ENCODE results near the gene CD70.
"Not testable (repeated sequence)": the region's sequence is repeated elsewhere in the genome, so short reads cannot be mapped to it uniquely, and the experiment has no call there.

Gene CD70

DNA sequence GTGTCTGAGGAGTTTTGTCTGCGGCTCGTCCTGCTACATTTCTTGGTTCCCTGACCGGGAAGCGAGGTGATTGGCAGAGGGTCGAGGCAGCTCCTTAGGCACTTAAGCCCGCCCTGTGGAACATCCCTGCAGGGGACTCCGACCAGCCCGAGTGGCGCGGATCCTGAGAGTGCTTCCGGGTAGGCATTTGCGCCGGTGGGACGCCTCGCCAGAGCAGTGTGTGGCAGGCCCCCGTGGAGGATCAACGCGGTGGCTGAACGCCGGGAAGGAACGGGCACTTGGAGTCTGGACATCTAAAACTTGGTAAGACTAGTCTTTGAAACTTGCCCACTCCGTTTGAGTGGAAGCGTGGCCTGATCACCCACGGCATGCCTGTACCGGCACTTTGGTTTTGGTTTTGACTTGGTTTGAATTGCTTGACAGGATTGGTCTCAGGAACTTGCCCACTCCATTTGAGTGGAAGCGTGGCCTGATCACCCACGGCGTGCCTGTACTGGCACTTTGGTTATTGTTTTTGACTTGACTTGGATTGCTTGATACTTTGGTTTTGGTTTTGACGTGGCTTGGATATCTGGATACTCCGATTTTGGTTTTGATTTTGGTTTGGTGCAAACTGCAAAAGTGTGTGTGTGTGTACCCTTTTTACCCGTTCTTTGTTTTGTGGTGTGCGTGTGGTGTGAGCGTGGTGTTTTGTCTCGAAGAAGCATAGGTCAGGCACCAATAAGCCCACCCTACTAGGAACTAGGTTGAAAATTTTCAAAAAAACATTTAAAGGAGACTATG lies 6.7 kb upstream of the CD70 start:
- not testable (repeated sequence) for DNase-seq

GRCh38 chr19:6596621-6597020 lies 5.7 kb upstream of the CD70 start:
- DNase-seq: no peak

- DNase-seq: no peak
Observed at GRCh38 chr19:6593651-6594416, 2.9 kb upstream of the CD70 start.

DNA sequence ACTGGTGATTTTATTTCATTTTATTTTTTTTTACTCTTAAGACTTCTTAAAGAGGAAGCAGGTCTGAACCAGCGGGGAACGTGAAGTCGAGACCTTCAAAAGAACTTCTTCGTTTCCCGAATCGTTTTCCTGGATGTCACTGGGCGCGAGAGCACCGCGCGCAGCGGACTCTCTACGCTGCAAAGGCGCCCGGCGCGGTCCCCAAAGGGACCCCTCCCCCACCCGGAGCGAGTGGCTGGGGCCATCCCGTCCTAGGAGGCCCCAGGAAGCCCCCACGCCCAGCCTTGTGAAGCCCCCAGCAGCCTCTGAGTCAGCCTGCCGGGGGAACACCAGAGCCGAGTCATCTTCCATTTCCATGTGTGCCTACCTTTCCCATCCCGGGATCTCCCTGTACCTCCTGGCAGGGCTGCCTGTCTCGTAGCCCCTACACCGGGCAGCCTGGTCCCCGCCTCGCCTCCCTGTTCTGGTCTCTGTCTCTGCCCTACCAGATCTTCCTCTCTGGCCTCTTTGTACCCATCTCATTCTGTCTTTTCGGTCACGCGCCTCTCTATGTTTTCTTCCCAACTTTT lies 608 bp downstream of the CD70 start:
- DNase-seq: no peak

DNA sequence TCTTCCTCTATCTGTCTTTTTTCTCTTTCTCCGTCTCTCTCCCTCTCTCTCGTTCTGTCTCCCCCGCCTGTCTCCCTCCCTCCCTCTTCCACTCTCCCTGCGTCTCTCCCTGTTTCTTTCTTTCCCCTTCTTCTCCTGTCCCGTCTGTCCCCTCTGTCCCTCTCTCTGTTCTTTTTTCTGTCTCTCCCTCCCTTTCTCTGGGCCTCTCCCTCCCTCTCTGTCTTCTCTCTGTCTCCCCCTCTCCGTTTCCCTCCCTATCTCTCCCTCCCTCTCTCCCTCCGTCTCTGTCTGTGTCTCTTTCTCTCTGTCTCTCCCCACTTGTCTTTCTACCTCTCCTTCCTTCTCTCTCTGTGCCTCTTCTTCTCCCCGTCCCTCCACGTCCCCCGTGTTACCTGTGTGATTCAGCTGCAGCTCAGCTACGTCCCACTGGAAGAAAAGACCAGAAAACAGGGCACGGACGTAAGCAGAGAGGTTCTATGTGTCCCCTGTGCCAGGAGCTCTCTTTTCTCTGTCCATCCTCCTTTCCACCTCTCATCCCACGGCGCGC lies 1.2 kb downstream of the CD70 start:
- DNase-seq: no peak

DNA sequence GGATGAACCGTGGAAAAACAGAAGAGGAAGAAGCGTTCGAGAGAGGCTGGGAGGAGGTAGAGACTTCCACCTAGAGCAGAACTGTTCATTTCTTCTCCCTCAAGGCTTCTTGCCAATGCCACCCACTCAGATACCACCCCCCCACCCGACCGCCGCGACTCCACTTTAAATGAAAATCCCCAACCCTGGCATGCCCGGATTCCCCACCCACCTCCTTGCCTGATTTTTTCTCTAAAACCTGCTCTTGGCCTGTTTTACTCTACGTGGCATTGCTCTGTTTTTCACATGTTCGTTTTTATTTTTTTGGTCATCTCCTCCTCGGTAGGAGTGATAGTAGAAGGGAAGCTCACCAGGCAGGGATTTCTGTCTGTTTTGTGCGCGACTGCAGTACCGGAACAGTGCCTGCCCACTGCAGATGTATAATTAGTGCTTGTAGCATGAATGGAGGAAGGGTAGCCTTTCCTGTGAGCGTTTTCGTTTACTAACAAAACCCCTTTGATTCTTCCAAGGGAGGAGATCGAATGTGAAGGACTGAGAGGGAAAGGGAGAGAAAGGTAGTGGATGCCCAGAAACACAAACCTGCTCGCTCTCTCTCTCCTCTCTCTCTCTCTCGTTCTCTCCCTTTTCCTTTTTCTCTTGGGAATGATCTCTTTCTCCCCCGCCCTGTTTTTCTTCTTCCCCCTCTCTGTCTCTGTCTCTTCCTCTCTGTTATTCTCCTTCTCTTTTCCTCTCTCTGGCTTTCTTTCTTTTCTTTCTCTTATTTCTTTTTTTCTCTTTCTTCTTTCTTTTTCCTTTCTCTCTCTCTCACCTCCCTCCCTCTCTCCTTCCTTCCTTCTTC lies 2.2 kb downstream of the CD70 start:
- no peak for DNase-seq

- DNase-seq: no peak
Observed at GRCh38 chr19:6587998-6588507, 2.9 kb downstream of the CD70 start.

- DNase-seq: no peak
Observed at GRCh38 chr19:6587093-6587820, 3.7 kb downstream of the CD70 start.

GRCh38 chr19:6586726-6587092 lies 4.2 kb downstream of the CD70 start:
- DNase-seq: no peak

DNA sequence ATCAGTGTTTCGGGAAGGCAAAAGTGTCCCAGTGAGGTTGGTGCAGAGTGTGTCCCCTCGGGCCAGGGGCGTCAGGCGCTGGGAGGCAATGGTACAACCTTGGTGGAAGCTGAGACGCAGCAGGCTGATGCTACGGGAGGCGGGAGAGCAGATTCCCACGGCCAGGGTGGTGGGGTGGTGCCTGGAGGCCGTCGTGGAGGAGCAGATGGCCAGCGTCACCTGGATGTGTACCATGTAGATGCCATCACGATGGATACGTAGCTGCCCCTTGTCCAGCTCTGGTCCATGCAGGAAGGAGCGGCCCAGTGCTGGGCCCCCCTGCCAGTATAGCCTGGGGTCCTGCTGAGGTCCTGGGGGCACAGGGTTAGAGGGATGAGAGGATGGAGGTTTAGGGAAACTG lies 4.9 kb downstream of the CD70 start:
- DNase-seq: no peak

DNA sequence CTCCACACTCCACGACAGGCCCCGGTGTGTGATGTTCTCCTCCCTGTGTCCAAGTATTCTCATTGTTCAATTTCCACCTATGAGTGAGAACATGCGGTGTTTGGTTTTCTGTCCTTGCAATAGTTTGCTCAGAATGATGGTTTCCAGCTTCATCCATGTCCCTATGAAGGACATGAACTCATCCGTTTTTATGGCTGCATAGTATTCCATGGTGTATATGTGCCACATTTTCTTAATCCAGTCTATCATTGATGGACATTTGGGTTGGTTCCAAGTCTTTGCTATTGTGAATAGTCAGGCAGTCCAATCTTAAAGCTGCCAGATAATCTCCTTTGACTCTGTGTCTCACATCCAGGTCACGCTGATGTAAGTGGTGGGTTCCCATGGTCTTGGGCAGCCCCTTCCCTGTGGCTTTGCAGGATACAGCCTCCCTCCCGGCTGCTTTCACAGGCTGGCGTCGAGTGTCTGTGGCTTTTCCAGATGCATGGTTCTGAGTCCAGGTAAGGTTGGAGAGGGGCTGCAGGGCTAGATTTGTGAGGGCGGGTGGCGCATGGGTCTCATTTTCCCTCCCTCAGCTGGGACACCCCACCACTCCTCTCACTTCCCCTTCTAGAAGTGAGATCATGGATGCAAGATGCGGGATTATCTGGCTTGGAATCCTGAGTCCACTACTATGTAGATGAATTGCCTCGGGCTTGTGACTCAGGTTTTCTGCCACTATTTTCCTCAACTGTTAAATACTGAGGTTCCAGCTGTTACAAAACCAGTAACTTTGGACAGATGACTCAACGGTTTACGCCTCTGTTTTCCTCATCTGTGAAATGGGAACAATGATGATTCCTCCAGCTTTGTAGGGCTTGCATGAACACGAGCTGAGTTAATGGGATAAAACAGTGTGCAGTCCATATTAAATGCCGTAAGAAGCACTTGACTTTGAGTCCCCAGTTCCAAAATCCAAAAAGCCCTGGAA lies 8.2 kb downstream of the CD70 start:
- DNase-seq: not testable (repeated sequence)

DNA sequence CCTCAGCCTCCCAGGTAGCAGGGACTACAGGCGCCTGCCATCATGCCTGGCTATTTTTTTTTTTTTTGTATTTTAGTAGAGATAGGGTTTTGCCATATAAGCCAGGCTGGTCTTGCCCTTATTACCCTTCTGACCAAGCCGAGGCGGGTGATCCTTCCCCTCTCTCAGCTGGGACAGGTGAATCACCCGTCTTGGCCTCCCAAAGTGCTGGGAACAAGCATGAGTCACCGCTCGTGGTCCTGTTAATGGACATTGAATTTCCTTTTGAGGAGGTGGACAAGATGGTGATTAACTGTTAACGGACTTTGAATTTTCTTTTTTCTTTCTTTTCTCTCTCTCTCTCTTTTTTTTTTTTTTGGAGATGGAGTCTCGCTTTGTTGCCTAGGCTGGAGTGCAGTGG lies 10.6 kb downstream of the CD70 start:
- DNase-seq: no peak

- no peak for DNase-seq
Observed at GRCh38 chr19:6579450-6580178, 11.3 kb downstream of the CD70 start.

DNA sequence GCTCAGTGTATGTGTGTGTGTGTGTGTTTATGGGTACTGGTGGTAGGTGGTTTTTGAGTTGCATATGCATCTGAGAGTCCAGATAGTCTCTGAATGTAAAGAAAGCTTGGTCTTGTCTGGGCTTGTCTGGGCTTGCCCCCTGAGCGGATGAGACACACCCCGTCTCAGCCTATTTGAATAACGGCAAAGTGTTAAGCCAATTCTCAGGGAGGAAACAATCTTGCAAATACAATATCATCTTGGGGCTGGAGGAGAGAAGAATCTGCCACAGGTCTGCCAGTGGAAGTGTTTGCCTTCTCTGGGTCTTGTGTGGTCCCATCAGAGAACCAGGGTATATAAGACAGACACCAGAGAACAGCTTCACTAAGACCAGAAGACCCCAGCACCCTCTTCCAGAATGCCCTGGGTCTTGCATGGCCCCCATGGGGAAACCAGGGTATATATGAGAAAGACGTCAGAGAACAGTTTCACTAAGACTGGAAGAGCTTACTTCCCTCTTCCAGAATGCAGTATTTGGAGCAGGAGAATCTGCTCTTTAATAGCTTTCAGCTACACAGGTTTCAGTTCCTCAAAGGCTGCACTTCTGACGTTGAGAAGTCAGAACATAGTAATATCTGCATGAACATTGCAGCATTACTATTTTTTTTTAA lies 13.3 kb downstream of the CD70 start:
- no peak for DNase-seq

DNA sequence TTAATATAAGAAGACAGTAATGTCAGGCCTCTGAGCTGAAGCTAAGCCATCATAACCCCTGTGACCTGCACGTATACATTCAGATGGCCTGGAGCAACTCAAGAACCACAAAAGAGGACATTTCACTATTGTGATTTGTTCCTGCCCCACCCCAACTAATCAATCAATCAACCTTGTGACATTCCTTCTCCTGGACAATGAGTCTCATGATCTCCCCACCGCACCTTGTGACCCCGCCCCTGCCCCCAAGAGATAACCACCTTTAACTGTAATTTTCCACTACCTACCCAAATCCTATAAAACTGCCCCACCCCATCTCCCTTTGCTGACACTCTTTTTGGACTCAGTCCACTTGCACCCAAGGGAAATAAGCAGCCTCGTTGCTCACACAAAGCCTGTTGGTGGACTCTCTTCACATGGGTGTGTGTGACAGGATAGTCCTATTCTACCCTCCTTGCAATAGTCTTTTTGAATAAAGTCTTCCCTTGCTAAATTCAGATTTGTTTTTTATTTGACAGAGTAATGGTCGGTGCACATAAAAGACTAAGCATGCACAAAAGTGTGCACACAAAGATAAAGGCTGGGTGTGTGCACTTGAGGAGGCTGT lies 14.0 kb downstream of the CD70 start:
- no peak for DNase-seq

DNA sequence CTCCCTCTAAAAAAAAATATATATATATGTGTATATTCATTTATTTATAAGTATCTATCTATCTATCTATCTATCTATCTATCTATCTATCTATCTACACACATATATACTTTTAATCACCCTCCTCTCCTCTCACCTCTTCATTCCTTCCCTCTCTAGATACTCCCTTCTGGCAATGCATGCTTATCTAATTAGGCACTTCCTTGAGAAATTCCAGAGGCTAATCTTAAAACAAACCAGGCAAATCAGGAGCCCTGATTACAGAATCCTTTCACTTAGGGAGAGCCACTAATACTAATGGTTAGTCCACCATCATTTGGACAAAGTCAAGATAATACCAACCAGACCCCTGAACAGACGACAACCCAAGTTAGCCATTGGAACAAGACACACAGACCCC lies 17.6 kb downstream of the CD70 start:
- DNase-seq: no peak

DNA sequence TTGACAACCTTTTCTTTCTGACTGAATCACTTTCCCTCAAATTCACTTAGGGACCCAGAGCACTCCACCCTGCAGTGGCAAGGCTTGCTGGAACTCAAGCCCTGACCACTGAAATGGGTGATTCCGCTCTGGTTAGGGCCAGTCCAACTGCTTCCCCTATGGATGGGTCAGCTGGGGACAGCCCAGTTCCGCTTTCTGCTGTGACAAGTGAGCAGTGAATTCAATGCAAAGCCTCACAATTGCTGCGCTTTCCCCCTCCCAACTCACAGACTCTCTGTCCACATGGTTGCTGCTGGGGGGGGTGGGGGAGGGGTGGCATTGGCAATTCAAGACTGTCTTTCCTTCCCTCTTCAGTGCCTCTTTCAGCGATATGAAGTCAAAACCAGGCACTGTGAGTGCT lies 18.7 kb downstream of the CD70 start:
- peak; percentile 54 for DNase-seq

- no peak for DNase-seq
Observed at GRCh38 chr19:6571167-6571566, 19.8 kb downstream of the CD70 start.

GRCh38 chr19:6570764-6571163 lies 20.2 kb downstream of the CD70 start:
- no peak for DNase-seq
